Measurements from ENCODE around the gene SLC49A4. TPM values are rescaled to one million over a fixed set of nuclear protein-coding genes. Genes with fewer than 3 reads are reported as not detected.

The SLC49A4 gene
- total and polyA plus RNA-seq, 2 of the 13 experiments (the other 11 are each of a cell fraction or from before 2014, with no cell fraction given), result 6.5 to 16.3 TPM

DNA sequence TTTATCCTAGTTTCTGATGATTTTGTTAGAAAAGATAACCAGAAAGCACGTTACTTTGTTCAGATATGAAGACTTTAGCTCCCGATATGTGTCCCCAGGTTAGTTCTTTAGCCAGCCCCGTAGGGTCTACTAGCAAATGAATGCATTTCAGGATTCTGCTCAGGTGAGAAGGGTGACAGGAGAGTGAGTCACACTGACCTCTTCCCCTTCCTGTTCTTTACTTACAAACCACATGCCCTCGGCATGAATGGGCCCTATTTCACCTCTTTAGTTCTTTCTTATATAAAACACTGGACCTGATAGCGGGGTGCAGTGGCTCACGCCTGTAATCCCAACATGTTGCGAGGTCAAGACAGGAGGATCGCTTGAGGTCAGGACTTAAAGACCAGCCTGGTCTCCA lies 98.4 kb downstream of the SLC49A4 start (continued):
- no peak for TF ChIP-seq ZNF431 (CRISPR knock-in tag; IDR thresholded peaks at IDR 0.05; ENCODE audit: borderline replicate concordance, low read depth)
- TF ChIP-seq HOMEZ (CRISPR knock-in tag; IDR thresholded peaks at IDR 0.05; ENCODE audit: low read depth), result peak; percentile 48; the same call in 1 of the 2 replicates
- TF ChIP-seq FOSL2 (CRISPR knock-in tag; IDR thresholded peaks at IDR 0.05), result peak; percentile 92

DNA sequence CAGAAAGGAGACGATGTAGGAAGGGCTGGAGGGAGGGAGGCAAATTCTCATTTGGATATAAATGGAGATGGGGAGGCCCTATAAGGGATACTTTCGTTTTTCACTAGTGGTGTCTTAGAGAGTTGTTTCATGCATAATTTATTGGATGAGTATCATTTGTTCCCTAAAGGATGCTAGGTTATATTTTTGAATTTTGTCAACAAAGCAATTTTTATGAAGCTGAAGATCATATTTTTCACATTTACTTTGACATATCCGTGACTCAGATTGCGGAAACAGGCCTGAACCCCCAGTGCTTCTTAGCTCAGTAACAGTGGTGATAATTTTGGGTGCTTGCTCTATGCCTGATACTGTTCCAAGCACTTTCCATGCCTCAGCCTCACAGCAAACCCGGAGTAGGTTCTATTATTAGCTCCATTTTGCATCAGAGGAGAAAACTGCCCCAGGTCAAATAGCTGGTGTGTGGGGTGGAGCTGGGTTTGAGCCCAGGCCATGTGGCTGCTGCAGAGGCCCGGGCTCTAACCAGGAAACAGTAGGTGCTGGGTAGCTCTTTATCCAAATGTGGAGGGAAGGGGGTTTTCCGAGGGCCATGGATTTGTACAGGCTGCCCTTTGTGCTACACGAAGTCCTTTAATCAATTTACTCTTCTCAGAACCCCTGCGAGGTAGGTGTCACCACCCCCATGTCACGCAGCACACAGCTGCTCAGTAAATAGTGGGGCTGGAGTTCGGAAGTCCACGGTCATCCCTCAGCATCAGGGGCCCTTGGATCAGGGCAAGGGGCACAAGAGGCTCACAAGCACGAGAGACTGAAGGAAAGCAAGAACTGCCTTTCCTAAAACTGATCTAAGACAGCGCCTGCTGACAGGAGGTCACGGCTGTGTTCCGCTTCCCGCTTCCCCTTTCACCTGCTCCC lies 99.1 kb downstream of the SLC49A4 start:
- H3K79me2 ChIP-seq (ENCODE audit: insufficient read depth, low read length), result no peaks in the 10 kb centered on the region
- H3K4me2 ChIP-seq (ENCODE audit: low read depth, low read length), result peak overlapping the region; percentile 82
- CTCF ChIA-PET (ENCODE audit: low intra/inter-chr PET ratio, low total read pairs), result no interaction called here
- no peaks in the 10 kb centered on the region for H3K9me3 ChIP-seq (ENCODE audit: low read length)
- DNase-seq (ENCODE audit: low spot score) (peak; percentile 13), ATAC-seq (peak; percentile 86), FAIRE-seq (no peak)
- peak overlapping the region; percentile 45 for H3K27ac ChIP-seq (ENCODE audit: extremely low read length, insufficient read depth, low read length)
- H4K20me1 ChIP-seq (ENCODE audit: insufficient read depth, low read length), result no peaks in the 10 kb centered on the region
- no peaks in the 10 kb centered on the region for H3K36me3 ChIP-seq (replicated peaks in 1 of 2; ENCODE audit: control insufficient read depth in 1 of 2, insufficient read depth in 2 of 2, low read length in 2 of 2)
- peak overlapping the region; percentile 28 to 51 (median 45); a peak in 5 of 6 replicates for H3K4me3 ChIP-seq (replicated peaks in 1 of 3; ENCODE audit: insufficient read depth in 1 of 3, low read depth in 2 of 3, low read length in 3 of 3)
- peak overlapping the region; percentile 42 for H3K9ac ChIP-seq (ENCODE audit: insufficient read depth, low read depth, low read length)
- H2AFZ ChIP-seq (ENCODE audit: low read length), result no peak overlapping the region
- WGBS (ENCODE audit: low lambda C conversion rate), result 17% methylated on average over 17 of the region's 17 CpGs
- in situ Hi-C loops (cut with HindIII; ENCODE audit: extremely low pct_ligation_motif_present, low pct_unique_long_range_greater_than_20kb), result no loop called here
- no TSS peak for BruUV-seq (replicated peaks)
- intact Hi-C loops (cut with micrococcal nuclease; ENCODE audit: unreplicated experiment), result no loop called here
- POLR2A ChIA-PET, result no interaction called here
- H3K4me1 ChIP-seq (ENCODE audit: insufficient read depth, low read length), result peaks cover 46% of the 10 kb centered on the region
- peaks cover 0 to 3% of the 10 kb centered on the region in 2 experiments; a peak in 1 of 5 replicates for H3K27me3 ChIP-seq (ENCODE audit: control insufficient read depth in 1 of 2, insufficient read depth in 2 of 2, low read length in 2 of 2)
- 0 out of 2 replicates have a peak, but pooled peaks have one; percentile 43 for TF ChIP-seq ZBTB7B (CRISPR knock-in tag; IDR thresholded peaks at IDR 0.05)
- TF ChIP-seq MAFF (IDR thresholded peaks at IDR 0.05; ENCODE audit: low read depth, low read length), result peak; percentile 73
- TF ChIP-seq MED1 (CRISPR knock-in tag; IDR thresholded peaks at IDR 0.05), result peak; percentile 75
- TF ChIP-seq MXD3 (CRISPR knock-in tag; IDR thresholded peaks at IDR 0.05), result no peak
- 0 out of 2 replicates have a peak, but pooled peaks have one; percentile 21 for TF ChIP-seq ZNF337 (CRISPR knock-in tag; IDR thresholded peaks at IDR 0.05; ENCODE audit: borderline replicate concordance, low read depth)
- TF ChIP-seq, protein P1, sequence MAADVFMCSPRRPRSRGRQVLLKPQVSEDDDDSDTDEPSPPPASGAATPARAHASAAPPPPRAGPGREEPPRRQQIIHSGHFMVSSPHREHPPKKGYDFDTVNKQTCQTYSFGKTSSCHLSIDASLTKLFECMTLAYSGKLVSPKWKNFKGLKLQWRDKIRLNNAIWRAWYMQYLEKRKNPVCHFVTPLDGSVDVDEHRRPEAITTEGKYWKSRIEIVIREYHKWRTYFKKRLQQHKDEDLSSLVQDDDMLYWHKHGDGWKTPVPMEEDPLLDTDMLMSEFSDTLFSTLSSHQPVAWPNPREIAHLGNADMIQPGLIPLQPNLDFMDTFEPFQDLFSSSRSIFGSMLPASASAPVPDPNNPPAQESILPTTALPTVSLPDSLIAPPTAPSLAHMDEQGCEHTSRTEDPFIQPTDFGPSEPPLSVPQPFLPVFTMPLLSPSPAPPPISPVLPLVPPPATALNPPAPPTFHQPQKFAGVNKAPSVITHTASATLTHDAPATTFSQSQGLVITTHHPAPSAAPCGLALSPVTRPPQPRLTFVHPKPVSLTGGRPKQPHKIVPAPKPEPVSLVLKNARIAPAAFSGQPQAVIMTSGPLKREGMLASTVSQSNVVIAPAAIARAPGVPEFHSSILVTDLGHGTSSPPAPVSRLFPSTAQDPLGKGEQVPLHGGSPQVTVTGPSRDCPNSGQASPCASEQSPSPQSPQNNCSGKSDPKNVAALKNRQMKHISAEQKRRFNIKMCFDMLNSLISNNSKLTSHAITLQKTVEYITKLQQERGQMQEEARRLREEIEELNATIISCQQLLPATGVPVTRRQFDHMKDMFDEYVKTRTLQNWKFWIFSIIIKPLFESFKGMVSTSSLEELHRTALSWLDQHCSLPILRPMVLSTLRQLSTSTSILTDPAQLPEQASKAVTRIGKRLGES (CRISPR knock-in tag; IDR thresholded peaks at IDR 0.05; ENCODE audit: borderline replicate concordance), result peak; percentile 81; the same call in 1 of the 2 replicates
- TF ChIP-seq RFXAP (CRISPR knock-in tag; IDR thresholded peaks at IDR 0.05; ENCODE audit: borderline replicate concordance), result 0 out of 2 replicates have a peak, but pooled peaks have one; percentile 51
- TF ChIP-seq EEA1 (CRISPR knock-in tag; IDR thresholded peaks at IDR 0.05; ENCODE audit: borderline replicate concordance), result no peak
- no peak for TF ChIP-seq PHF8 (CRISPR knock-in tag; IDR thresholded peaks at IDR 0.05)
- peak; percentile 94 for TF ChIP-seq KDM6A (CRISPR knock-in tag; IDR thresholded peaks at IDR 0.05; ENCODE audit: low read depth)
- peak; percentile 58; the same call in 1 of the 2 replicates for TF ChIP-seq MEF2D (CRISPR knock-in tag; IDR thresholded peaks at IDR 0.05)
- TF ChIP-seq CEBPG (CRISPR knock-in tag; IDR thresholded peaks at IDR 0.05), result no peak
- no peak for TF ChIP-seq ZNF138 (CRISPR knock-in tag; IDR thresholded peaks at IDR 0.05; ENCODE audit: low read depth)
- 0 out of 2 replicates have a peak, but pooled peaks have one; percentile 33 for TF ChIP-seq ZBTB42 (CRISPR knock-in tag; IDR thresholded peaks at IDR 0.05)
- TF ChIP-seq ZNF768 (CRISPR knock-in tag; IDR thresholded peaks at IDR 0.05), result no peak

All from HepG2 (cell line).